Measurements from ENCODE around the gene EFNA2. TPM values are rescaled to one million over a fixed set of nuclear protein-coding genes. Genes with fewer than 3 reads are reported as not detected.

EFNA2 gene
- total and polyA plus RNA-seq, 2 of the 8 experiments (the other 6 are each of a cell fraction or from before 2014, with no cell fraction given): 4.0 to 7.0 TPM

- peak overlapping the region; percentile 59 for H3K56ac ChIP-seq (replicated peaks; ENCODE audit: insufficient read length, low read depth, low read length)
- peak overlapping the region; percentile 45 for H4K8ac ChIP-seq (ENCODE audit: extremely low read depth, insufficient read depth, low read length)
- no peak overlapping the region; the same call in none of the 2 replicates for H3K18ac ChIP-seq (ENCODE audit: extremely low read depth, low read length)
- H4K5ac ChIP-seq (ENCODE audit: insufficient read length, low read depth, low read length): peak overlapping the region; percentile 32
- H3K9ac ChIP-seq (replicated peaks in 1 of 4; ENCODE audit: extremely low read depth in 1 of 4, low read depth in 3 of 4, low read length in 3 of 4): peak overlapping the region in 3 of 4 experiments; percentile 39 to 65 (median 59); a peak in 5 of 7 replicates
- H2AK5ac ChIP-seq (ENCODE audit: low read depth, low read length): peak overlapping the region; percentile 39; the same call in 1 of the 2 replicates
- 29% methylated on average over 18 of the region's 28 CpGs; no CpG with 5 or more reads in 1 of the 2 experiments for WGBS, 2 experiments (ENCODE audit: extremely low coverage in 1 of 2, insufficient coverage in 1 of 2, insufficient read length in 1 of 2, insufficient replicate concordance in 2 of 2, low coverage in 1 of 2, low lambda C conversion rate in 2 of 2, missing lambda C conversion rate in 1 of 2)
- no peak overlapping the region for H3K14ac ChIP-seq (ENCODE audit: insufficient read length)
- DNase-seq (ENCODE audit: low read depth in 1 of 2, low spot score in 2 of 2) (no peak), FAIRE-seq (no peak)
- H3K79me1 ChIP-seq (ENCODE audit: low read depth, low read length): no peaks in the 10 kb centered on the region
- H4K20me1 ChIP-seq (replicated peaks in 1 of 2; ENCODE audit: control insufficient read depth in 1 of 2, insufficient read depth in 2 of 2, low read length in 2 of 2): peaks cover 2 to 9% of the 10 kb centered on the region in 2 experiments
- peaks cover 0 to 15% (median 1%) of the 10 kb centered on the region in 4 experiments; a peak in 6 of 8 replicates for H3K36me3 ChIP-seq (ENCODE audit: control insufficient read depth in 2 of 4, insufficient read depth in 4 of 4, low read length in 3 of 4)
- H3K4me1 ChIP-seq (replicated peaks in 1 of 4; ENCODE audit: control insufficient read depth in 3 of 4, insufficient read depth in 4 of 4, low read length in 3 of 4): peaks cover 0 to 59% (median 40%) of the 10 kb centered on the region in 4 experiments; a peak in 6 of 7 replicates
- peak overlapping the region; percentile 96; the same call in 1 of the 2 replicates for H2BK12ac ChIP-seq (ENCODE audit: low read depth, low read length)
- peak overlapping the region; percentile 55 for H3K4ac ChIP-seq (replicated peaks; ENCODE audit: insufficient read length, low read depth, low read length)
- ChIA-PET CTCF (ENCODE audit: partially characterized antibody) (interaction anchor here (0.8 to 15.9 kb wide), 8 partner anchors 9 to 223 kb away, joined by 3 to 212 read pairs (median 3); partner anchors contain the start of gene ATP5F1D), POLR2A (ENCODE audit: partially characterized antibody) (interaction anchor here (1.0 to 19.4 kb wide), 8 partner anchors 3 to 62 kb away, joined by 3 to 456 read pairs (median 167); partner anchors contain the start of genes ATP5F1D, CBARP, CIRBP and FAM174C)
- peak overlapping the region; percentile 33; the same call in 1 of the 2 replicates for H3K27ac ChIP-seq (ENCODE audit: low read depth, low read length)
- H2BK5ac ChIP-seq (ENCODE audit: low read depth, low read length): peak overlapping the region; percentile 88; the same call in 1 of the 2 replicates
- no peaks in the 10 kb centered on the region for H3K79me2 ChIP-seq (ENCODE audit: control insufficient read depth in 1 of 2, insufficient read depth in 2 of 2, low read length in 2 of 2)
- H3K4me2 ChIP-seq (ENCODE audit: insufficient read depth in 1 of 2, low read depth in 2 of 2, low read length in 2 of 2): peak overlapping the region; percentile 83 to 94
- no peaks in the 10 kb centered on the region for H3K9me3 ChIP-seq (ENCODE audit: insufficient read depth in 2 of 2, low read depth in 1 of 2, low read length in 1 of 2)
- peak overlapping the region; percentile 92 for H2BK120ac ChIP-seq (replicated peaks; ENCODE audit: low read depth, low read length)
- H2BK15ac ChIP-seq (ENCODE audit: low read length): peak overlapping the region; percentile 99
- H2AFZ ChIP-seq (ENCODE audit: low read length): no peak overlapping the region
- H4K91ac ChIP-seq (replicated peaks; ENCODE audit: insufficient read length, low read length): peak overlapping the region; percentile 52
- H3K23me2 ChIP-seq (ENCODE audit: low read depth, low read length): peaks cover 29% of the 10 kb centered on the region; the same call in 1 of the 2 replicates
- no peak overlapping the region for H3K23ac ChIP-seq (ENCODE audit: insufficient read length)
- peak overlapping the region; percentile 52 to 77 (median 64) for H3K4me3 ChIP-seq (ENCODE audit: extremely low read depth in 1 of 4, insufficient read depth in 2 of 4, low read depth in 3 of 4, low read length in 4 of 4)
- peaks cover 0 to under 1% (median under 1%) of the 10 kb centered on the region in 4 experiments; a peak in 3 of 7 replicates for H3K27me3 ChIP-seq (replicated peaks in 1 of 4; ENCODE audit: control insufficient read depth in 3 of 4, extremely low read depth in 1 of 4, insufficient read depth in 3 of 4, low read length in 3 of 4)
- H2BK20ac ChIP-seq (ENCODE audit: low read length): 0 out of 2 replicates have a peak overlapping the region, but pooled peaks have one; percentile 61
These were observed 23.7 kb upstream of the EFNA2 start for GRCh38 chr19:1261798-1262622.
